SK-N-SH (cell line): ENCODE results near the gene SLC32A1.

ENCODE experiments used
- EP300 ChIP-seq, 2 experiments: IDR thresholded peaks; 2 replicates each; pipeline versions ENCODE4 v1.4.0 to v1.6.1; 2012; ENCODE audit warnings: borderline replicate concordance in 1 of 2, low read depth in 1 of 2, low read length in 1 of 2
- EZH2phosphoT487 ChIP-seq: fragments of 200-600 bp; sonication (generic); IDR thresholded peaks from 2 replicates; pipeline ENCODE4 v1.6.1; 2017; ENCODE audit warnings: low read depth, mixed run types, mild to moderate bottlenecking, antibody characterized with exemption, moderate library complexity, borderline replicate concordance
- POLR2AphosphoS5 ChIP-seq: IDR thresholded peaks from 2 replicates; pipeline ENCODE4 v1.6.1; 2012; ENCODE audit warnings: low read depth, low read length
- RCOR1 ChIP-seq: fragments of 150-350 bp; IDR thresholded peaks from 2 replicates; pipeline ENCODE4 v1.6.1; 2017; ENCODE audit warnings: antibody characterized with exemption, low read length
- TF ChIP-seq, protein P1 (sequence below): fragments of 200-600 bp; sonication (generic); IDR thresholded peaks from 2 replicates; pipeline ENCODE4 v1.6.1; 2017; ENCODE audit warnings: antibody characterized with exemption, mild to moderate bottlenecking, moderate library complexity
- TF ChIP-seq, protein P2 (sequence below): IDR thresholded peaks from 2 replicates; pipeline ENCODE4 v1.6.1; 2012; ENCODE audit warnings: mild to moderate bottlenecking, low read depth, low read length, moderate library complexity
- TF ChIP-seq, protein P3 (sequence below): IDR thresholded peaks from 2 replicates; pipeline ENCODE4 v1.4.0; 2012; ENCODE audit warnings: low read depth, borderline replicate concordance

DNA sequence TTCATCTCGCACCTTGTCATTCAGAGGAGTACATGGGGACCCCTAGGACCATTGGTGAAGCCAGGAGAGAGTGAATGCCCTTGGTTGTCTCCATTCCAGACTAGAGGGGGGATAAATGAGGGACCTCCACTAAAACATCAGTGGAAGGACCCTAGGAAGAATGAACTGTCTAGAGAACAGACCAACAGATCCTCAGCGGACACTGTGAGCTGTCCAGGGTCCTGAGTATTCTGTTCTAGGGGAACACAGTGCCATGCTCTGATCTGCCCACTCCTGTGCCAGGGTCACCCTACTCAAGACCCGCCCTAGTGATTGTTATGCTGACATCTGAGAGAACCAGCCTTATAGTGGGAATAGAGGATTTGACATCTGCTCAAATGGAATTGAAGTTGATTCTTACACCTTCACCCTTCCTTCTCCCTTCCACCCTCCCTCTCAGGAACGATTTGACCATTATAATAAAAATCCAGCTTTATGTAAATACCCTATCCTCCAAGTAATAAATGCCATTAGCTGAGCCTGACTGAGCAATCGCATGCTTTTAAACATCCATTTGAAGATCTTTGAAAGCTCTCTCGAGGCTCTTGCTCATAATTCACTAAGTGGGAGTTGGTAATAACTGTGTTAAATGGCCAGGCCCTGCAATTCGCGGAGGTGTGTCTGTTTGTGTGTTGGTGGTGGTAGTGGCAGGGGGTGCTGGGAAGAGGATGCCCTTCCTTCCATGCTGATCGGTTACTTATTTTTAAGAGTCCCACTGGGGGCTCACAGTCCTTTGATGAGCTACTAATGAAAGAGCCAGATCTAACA lies 43.6 kb upstream of the SLC32A1 start:
- TF ChIP-seq, protein P1, sequence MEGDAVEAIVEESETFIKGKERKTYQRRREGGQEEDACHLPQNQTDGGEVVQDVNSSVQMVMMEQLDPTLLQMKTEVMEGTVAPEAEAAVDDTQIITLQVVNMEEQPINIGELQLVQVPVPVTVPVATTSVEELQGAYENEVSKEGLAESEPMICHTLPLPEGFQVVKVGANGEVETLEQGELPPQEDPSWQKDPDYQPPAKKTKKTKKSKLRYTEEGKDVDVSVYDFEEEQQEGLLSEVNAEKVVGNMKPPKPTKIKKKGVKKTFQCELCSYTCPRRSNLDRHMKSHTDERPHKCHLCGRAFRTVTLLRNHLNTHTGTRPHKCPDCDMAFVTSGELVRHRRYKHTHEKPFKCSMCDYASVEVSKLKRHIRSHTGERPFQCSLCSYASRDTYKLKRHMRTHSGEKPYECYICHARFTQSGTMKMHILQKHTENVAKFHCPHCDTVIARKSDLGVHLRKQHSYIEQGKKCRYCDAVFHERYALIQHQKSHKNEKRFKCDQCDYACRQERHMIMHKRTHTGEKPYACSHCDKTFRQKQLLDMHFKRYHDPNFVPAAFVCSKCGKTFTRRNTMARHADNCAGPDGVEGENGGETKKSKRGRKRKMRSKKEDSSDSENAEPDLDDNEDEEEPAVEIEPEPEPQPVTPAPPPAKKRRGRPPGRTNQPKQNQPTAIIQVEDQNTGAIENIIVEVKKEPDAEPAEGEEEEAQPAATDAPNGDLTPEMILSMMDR: no peak
- TF ChIP-seq EP300 (IDR thresholded peaks at IDR 0.05; ENCODE audit: borderline replicate concordance in 1 of 2, low read depth in 1 of 2, low read length in 1 of 2): no peak
- TF ChIP-seq, protein P2, sequence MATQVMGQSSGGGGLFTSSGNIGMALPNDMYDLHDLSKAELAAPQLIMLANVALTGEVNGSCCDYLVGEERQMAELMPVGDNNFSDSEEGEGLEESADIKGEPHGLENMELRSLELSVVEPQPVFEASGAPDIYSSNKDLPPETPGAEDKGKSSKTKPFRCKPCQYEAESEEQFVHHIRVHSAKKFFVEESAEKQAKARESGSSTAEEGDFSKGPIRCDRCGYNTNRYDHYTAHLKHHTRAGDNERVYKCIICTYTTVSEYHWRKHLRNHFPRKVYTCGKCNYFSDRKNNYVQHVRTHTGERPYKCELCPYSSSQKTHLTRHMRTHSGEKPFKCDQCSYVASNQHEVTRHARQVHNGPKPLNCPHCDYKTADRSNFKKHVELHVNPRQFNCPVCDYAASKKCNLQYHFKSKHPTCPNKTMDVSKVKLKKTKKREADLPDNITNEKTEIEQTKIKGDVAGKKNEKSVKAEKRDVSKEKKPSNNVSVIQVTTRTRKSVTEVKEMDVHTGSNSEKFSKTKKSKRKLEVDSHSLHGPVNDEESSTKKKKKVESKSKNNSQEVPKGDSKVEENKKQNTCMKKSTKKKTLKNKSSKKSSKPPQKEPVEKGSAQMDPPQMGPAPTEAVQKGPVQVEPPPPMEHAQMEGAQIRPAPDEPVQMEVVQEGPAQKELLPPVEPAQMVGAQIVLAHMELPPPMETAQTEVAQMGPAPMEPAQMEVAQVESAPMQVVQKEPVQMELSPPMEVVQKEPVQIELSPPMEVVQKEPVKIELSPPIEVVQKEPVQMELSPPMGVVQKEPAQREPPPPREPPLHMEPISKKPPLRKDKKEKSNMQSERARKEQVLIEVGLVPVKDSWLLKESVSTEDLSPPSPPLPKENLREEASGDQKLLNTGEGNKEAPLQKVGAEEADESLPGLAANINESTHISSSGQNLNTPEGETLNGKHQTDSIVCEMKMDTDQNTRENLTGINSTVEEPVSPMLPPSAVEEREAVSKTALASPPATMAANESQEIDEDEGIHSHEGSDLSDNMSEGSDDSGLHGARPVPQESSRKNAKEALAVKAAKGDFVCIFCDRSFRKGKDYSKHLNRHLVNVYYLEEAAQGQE: peak; percentile 98
- TF ChIP-seq EZH2phosphoT487: no peak
- TF ChIP-seq POLR2AphosphoS5: no peak
- TF ChIP-seq, protein P3, sequence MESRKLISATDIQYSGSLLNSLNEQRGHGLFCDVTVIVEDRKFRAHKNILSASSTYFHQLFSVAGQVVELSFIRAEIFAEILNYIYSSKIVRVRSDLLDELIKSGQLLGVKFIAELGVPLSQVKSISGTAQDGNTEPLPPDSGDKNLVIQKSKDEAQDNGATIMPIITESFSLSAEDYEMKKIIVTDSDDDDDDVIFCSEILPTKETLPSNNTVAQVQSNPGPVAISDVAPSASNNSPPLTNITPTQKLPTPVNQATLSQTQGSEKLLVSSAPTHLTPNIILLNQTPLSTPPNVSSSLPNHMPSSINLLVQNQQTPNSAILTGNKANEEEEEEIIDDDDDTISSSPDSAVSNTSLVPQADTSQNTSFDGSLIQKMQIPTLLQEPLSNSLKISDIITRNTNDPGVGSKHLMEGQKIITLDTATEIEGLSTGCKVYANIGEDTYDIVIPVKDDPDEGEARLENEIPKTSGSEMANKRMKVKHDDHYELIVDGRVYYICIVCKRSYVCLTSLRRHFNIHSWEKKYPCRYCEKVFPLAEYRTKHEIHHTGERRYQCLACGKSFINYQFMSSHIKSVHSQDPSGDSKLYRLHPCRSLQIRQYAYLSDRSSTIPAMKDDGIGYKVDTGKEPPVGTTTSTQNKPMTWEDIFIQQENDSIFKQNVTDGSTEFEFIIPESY: no peak
- TF ChIP-seq RCOR1: no peak
